ENCODE results near the gene RSPO1.
"Not testable (repeated sequence)": the region's sequence is repeated elsewhere in the genome, so short reads cannot be mapped to it uniquely, and the experiment has no call there.

The RSPO1 gene

GRCh38 chr1:37593726-37594125 lies 41.0 kb downstream of the RSPO1 start:
- no peak for DNase-seq (ENCODE audit: low read depth, low spot score)
- in situ Hi-C loops (cut with HindIII; ENCODE audit: low sequenced_read_pairs): no loop called here
- no peak overlapping the region for H3K4me3 ChIP-seq (ENCODE audit: low read depth, low read length)
- no peak for TF ChIP-seq CTCF (IDR thresholded peaks at IDR 0.05; ENCODE audit: low read depth, low read length)

- no peak for DNase-seq (ENCODE audit: low read depth, low spot score)
- in situ Hi-C loops (cut with HindIII; ENCODE audit: low sequenced_read_pairs): no loop called here
- H3K4me3 ChIP-seq (ENCODE audit: low read depth, low read length): no peak overlapping the region
- TF ChIP-seq CTCF (IDR thresholded peaks at IDR 0.05; ENCODE audit: low read depth, low read length): no peak
These were observed 45.8 kb downstream of the RSPO1 start for GRCh38 chr1:37588939-37589338.

- DNase-seq (ENCODE audit: low read depth, low spot score); in situ Hi-C loops (cut with HindIII; ENCODE audit: low sequenced_read_pairs); H3K4me3 ChIP-seq (ENCODE audit: low read depth, low read length): not testable (repeated sequence)
These were observed 50.1 kb downstream of the RSPO1 start for GRCh38 chr1:37584544-37584943.

GRCh38 chr1:37575692-37576091 lies 59.0 kb downstream of the RSPO1 start:
- TF ChIP-seq CTCF (IDR thresholded peaks at IDR 0.05; ENCODE audit: low read depth, low read length): no peak
- H3K4me3 ChIP-seq (ENCODE audit: low read depth, low read length): no peak overlapping the region
- in situ Hi-C loops (cut with HindIII; ENCODE audit: low sequenced_read_pairs): no loop called here
- DNase-seq (ENCODE audit: low read depth, low spot score): peak; percentile 18

- in situ Hi-C loops (cut with HindIII; ENCODE audit: low sequenced_read_pairs): no loop called here
- no peak overlapping the region for H3K4me3 ChIP-seq (ENCODE audit: low read depth, low read length)
- no peak for TF ChIP-seq CTCF (IDR thresholded peaks at IDR 0.05; ENCODE audit: low read depth, low read length)
- peak; percentile 79 for DNase-seq (ENCODE audit: low read depth, low spot score)
These were observed 59.7 kb downstream of the RSPO1 start for GRCh38 chr1:37574834-37575480.

GRCh38 chr1:37570528-37571334 lies 64.0 kb downstream of the RSPO1 start:
- in situ Hi-C loops (cut with HindIII; ENCODE audit: low sequenced_read_pairs): no loop called here
- DNase-seq (ENCODE audit: low read depth, low spot score): no peak
- TF ChIP-seq CTCF (IDR thresholded peaks at IDR 0.05; ENCODE audit: low read depth, low read length): no peak
- no peak overlapping the region for H3K4me3 ChIP-seq (ENCODE audit: low read depth, low read length)

GRCh38 chr1:37567023-37567422 lies 67.7 kb downstream of the RSPO1 start:
- H3K4me3 ChIP-seq (ENCODE audit: low read depth, low read length): no peak overlapping the region
- DNase-seq (ENCODE audit: low read depth, low spot score): no peak
- in situ Hi-C loops (cut with HindIII; ENCODE audit: low sequenced_read_pairs): no loop called here
- TF ChIP-seq CTCF (IDR thresholded peaks at IDR 0.05; ENCODE audit: low read depth, low read length): no peak
